ENCODE measurements around the gene POMT2.
"Not testable (repeated sequence)": the region's sequence is repeated elsewhere in the genome, so short reads cannot be mapped to it uniquely, and the experiment has no call there.

POMT2 gene

DNA sequence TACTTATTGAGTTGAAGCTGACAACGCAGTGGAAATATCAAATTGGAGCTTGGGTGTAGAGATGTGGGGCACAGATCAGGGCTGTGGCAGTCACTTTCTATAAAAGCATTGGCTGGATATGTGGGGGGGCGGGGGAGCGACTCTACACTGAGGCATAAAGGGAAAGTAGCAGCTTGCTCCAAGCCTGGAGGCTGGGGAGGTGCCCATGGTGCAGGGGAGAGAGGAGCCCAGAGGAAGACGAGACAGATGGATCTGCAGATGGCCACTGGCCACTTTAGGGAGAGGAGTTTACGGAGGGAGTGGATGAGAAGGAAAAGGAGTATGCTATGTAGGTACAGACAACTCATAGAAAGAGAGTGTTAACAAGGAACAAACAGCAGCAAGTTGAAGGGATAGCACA lies 36.2 kb downstream of the POMT2 start:
- Histone ChIP-seq H3K4me3 (ENCODE audit: low read depth in 1 of 2, low read length in 1 of 2) (no peak overlapping the region), H3K9me3 (no peaks in the 10 kb centered on the region), H3K4me1 (ENCODE audit: control insufficient read depth in 1 of 2, insufficient read depth in 1 of 2, low read depth in 1 of 2, low read length in 1 of 2) (no peaks in the 10 kb centered on the region), H3K36me3 (no peaks in the 10 kb centered on the region), H3K27me3 (no peaks in the 10 kb centered on the region), H3K27ac (no peak overlapping the region)
- TF ChIP-seq, protein P1, sequence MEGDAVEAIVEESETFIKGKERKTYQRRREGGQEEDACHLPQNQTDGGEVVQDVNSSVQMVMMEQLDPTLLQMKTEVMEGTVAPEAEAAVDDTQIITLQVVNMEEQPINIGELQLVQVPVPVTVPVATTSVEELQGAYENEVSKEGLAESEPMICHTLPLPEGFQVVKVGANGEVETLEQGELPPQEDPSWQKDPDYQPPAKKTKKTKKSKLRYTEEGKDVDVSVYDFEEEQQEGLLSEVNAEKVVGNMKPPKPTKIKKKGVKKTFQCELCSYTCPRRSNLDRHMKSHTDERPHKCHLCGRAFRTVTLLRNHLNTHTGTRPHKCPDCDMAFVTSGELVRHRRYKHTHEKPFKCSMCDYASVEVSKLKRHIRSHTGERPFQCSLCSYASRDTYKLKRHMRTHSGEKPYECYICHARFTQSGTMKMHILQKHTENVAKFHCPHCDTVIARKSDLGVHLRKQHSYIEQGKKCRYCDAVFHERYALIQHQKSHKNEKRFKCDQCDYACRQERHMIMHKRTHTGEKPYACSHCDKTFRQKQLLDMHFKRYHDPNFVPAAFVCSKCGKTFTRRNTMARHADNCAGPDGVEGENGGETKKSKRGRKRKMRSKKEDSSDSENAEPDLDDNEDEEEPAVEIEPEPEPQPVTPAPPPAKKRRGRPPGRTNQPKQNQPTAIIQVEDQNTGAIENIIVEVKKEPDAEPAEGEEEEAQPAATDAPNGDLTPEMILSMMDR (IDR thresholded peaks at IDR 0.05): no peak

DNA sequence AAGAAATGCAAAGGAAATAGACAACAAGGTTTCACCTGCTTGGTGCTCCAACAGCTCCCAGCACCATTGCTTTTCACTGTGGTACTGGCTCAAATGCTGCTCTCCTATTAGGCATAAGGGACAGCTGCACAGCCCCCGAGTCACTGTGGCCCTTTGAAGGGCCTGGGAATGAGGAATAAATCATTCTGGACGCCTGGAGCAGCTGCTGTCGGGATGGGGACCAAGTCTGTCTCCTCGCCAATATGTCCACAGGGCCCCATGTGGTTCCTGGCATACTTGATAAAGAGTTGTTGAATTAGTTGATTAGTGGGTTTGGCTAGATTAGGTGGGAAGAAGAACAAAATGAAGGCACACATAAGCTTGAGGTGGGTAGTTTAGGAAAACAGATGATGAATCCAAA lies 36.6 kb downstream of the POMT2 start:
- Histone ChIP-seq H3K27me3 (no peaks in the 10 kb centered on the region), H3K9me3 (no peaks in the 10 kb centered on the region), H3K4me3 (ENCODE audit: low read depth in 1 of 2, low read length in 1 of 2) (no peak overlapping the region), H3K4me1 (ENCODE audit: control insufficient read depth in 1 of 2, insufficient read depth in 1 of 2, low read depth in 1 of 2, low read length in 1 of 2) (no peaks in the 10 kb centered on the region), H3K27ac (no peak overlapping the region), H3K36me3 (no peaks in the 10 kb centered on the region)
- TF ChIP-seq, protein P1 (IDR thresholded peaks at IDR 0.05): no peak

DNA sequence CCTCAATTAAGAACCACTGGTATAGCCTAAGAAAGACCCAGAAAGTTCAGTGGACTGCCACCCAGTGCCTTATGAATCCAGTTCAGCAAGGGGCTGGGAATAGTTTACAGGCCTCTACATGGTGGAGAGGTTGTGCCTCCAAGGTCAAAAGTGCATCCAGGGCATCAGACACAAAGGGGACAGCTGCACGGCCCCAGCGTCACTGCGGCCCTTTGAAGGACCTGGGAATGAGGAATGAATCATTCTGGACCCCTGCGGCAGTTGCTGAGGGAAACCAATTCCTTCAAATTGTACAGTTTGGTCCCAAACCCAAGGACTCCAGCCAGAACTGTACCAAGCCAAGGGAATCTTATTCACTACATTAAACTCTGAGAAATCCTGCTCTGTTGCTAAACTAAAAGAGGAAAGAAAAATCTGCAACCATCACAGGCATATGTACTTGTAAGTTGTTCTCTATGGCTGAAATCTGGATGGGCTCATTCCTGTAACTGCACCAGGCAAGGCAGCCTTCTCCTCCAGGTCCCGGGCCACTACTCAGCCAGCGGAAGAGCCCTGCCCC lies 38.8 kb downstream of the POMT2 start:
- no peak overlapping the region for H3K27ac ChIP-seq
- no peaks in the 10 kb centered on the region for H3K9me3 ChIP-seq
- TF ChIP-seq, protein P1 (IDR thresholded peaks at IDR 0.05): no peak
- H3K36me3 ChIP-seq: no peaks in the 10 kb centered on the region
- no peak overlapping the region for H3K4me3 ChIP-seq (ENCODE audit: low read depth in 1 of 2, low read length in 1 of 2)
- no peaks in the 10 kb centered on the region for H3K4me1 ChIP-seq (ENCODE audit: control insufficient read depth in 1 of 2, insufficient read depth in 1 of 2, low read depth in 1 of 2, low read length in 1 of 2)
- H3K27me3 ChIP-seq: no peaks in the 10 kb centered on the region

DNA sequence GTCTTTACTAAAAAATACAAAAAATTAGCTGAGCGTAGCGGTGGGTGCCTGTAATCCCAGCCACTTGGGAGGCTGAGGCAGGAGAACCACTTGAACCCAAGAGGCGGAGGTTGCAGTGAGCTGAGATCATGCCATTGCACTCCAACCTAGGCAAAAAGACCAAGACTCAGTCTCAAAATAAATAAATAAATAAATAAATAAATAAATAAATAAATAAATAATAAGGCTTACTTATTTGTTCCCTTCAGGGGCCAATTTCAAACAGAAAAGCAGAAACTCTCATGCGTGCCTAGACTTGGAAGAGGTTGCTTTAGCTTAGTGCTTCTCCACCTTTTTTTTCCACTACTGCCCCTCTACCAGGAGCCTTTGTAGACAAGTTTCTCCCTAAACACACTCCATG lies 39.8 kb downstream of the POMT2 start:
- not testable (repeated sequence) for H3K27me3 ChIP-seq; H3K27ac ChIP-seq; H3K4me3 ChIP-seq (ENCODE audit: low read depth in 1 of 2, low read length in 1 of 2); H3K36me3 ChIP-seq; H3K9me3 ChIP-seq; H3K4me1 ChIP-seq (ENCODE audit: control insufficient read depth in 1 of 2, insufficient read depth in 1 of 2, low read depth in 1 of 2, low read length in 1 of 2)

DNA sequence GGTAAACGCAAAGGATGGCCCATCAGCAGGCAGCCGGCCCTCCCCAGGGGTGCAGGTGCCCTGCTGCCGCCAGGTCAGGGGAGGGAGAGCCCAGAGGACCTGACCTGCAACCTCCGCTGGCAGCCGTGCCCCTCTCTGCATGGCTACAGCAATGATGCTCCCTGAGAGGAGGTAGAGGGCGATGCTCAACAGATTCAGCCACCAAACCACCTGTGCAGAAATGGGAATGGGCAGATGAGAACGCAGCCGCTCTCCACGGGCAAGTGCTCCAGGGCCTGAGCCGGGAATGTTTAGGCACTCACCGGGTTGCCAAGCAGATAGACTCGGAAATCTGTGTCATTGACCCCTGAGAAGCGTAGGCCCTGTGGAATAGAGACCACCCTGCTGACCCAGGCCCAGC lies 41.0 kb downstream of the POMT2 start:
- Histone ChIP-seq H3K4me1 (ENCODE audit: control insufficient read depth in 1 of 2, insufficient read depth in 1 of 2, low read depth in 1 of 2, low read length in 1 of 2) (peaks cover 4 to 15% of the 10 kb centered on the region in 2 experiments), H3K27me3 (no peaks in the 10 kb centered on the region), H3K9me3 (no peaks in the 10 kb centered on the region), H3K4me3 (ENCODE audit: low read depth in 1 of 2, low read length in 1 of 2) (no peak overlapping the region), H3K27ac (no peak overlapping the region), H3K36me3 (no peaks in the 10 kb centered on the region)
- TF ChIP-seq, protein P1 (IDR thresholded peaks at IDR 0.05): no peak

DNA sequence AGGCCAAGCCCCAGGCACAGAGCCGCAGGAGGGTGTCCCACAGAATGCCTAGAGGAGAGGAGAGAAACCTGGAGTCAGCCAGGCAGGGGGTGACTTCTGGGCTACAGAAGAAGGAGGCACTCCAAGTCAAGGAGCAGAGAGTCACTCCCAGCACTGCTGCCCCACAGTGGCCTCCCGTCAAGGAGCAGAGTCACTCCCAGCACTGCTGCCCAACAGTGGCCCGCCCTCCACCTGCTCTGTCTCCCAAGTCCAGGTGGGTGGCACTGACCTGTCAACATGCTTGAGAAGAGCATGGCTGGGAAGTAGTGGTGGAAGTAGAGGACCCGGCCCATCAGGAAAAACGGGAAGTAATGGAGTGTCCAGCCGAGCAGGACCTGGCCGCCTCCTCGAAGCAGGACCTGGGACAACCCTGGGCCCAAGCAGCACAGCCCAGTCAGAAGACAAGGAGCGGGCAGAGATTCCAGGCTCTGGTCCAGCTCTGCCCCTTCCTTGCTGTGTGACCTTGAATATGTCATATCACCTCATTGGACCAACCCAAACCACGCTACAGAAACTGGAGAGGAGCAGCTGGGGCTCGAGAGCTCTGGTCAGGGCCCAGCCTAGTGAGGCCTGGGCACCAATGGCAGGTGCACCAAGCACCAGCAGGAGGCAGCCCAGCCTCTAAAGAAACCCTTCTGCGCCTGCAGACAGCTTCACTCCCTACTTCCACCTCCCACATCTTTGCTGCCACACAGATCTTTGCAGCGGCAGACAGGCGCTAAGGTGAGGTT lies 42.0 kb downstream of the POMT2 start:
- Histone ChIP-seq H3K27me3 (no peaks in the 10 kb centered on the region), H3K4me3 (ENCODE audit: low read depth in 1 of 2, low read length in 1 of 2) (no peak overlapping the region), H3K4me1 (ENCODE audit: control insufficient read depth in 1 of 2, insufficient read depth in 1 of 2, low read depth in 1 of 2, low read length in 1 of 2) (peaks cover 4 to 15% of the 10 kb centered on the region in 2 experiments), H3K36me3 (no peaks in the 10 kb centered on the region), H3K27ac (no peak overlapping the region), H3K9me3 (no peaks in the 10 kb centered on the region)
- TF ChIP-seq, protein P1 (IDR thresholded peaks at IDR 0.05): no peak
